HG03558 (cell line): ENCODE results near the gene BMP5.

ENCODE experiments used
- ATAC-seq: cut with Tn5 transposase; IDR thresholded peaks from one replicate; pipeline ENCODE4 v1.9.1; 2021; ENCODE audit warnings: moderate number of reproducible peaks; ENCODE audit not compliant: unreplicated experiment; ENCODE audit errors: extremely low read depth

The BMP5 gene

GRCh38 chr6:55746473-55746872 is 128.9 kb downstream of the BMP5 start:
- no peak for ATAC-seq

GRCh38 chr6:55734256-55734655 is 141.1 kb downstream of the BMP5 start:
- no peak for ATAC-seq

GRCh38 chr6:55729665-55730064 is 145.7 kb downstream of the BMP5 start:
- no peak for ATAC-seq

- no peak for ATAC-seq
These were observed 149.2 kb downstream of the BMP5 start for GRCh38 chr6:55726144-55726543.

- no peak for ATAC-seq
These were observed 160.6 kb downstream of the BMP5 start for GRCh38 chr6:55714831-55715230.

GRCh38 chr6:55713436-55713835 is 162.0 kb downstream of the BMP5 start:
- ATAC-seq = no peak

GRCh38 chr6:55708711-55709110 is 166.7 kb downstream of the BMP5 start:
- no peak for ATAC-seq

- ATAC-seq = no peak
These were observed 169.6 kb downstream of the BMP5 start for GRCh38 chr6:55705451-55706440.

GRCh38 chr6:55704421-55704820 is 171.0 kb downstream of the BMP5 start:
- ATAC-seq = no peak
